Measurements from ENCODE around the gene KLHDC4.

Gene KLHDC4

DNA sequence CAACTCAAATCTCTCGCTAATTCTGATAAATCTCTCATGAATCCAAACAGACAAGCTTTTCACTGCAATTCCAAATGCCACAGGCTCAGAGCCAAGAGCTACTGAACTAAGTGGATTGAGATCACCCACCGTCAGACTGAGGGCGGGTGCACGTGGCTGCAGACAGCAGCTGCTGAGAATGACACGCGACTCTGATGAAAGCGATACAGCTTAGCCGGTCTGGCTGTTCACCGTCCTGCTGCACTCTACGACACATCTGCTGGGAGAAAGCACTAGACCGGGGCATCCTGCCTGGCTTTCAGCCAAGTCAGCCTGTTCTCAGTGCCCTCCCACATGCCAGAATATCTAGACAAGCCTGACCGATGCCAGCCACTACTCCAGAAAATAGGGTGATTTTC, 42.6 kb downstream of the KLHDC4 start:
- TF ChIP-seq, protein P1, sequence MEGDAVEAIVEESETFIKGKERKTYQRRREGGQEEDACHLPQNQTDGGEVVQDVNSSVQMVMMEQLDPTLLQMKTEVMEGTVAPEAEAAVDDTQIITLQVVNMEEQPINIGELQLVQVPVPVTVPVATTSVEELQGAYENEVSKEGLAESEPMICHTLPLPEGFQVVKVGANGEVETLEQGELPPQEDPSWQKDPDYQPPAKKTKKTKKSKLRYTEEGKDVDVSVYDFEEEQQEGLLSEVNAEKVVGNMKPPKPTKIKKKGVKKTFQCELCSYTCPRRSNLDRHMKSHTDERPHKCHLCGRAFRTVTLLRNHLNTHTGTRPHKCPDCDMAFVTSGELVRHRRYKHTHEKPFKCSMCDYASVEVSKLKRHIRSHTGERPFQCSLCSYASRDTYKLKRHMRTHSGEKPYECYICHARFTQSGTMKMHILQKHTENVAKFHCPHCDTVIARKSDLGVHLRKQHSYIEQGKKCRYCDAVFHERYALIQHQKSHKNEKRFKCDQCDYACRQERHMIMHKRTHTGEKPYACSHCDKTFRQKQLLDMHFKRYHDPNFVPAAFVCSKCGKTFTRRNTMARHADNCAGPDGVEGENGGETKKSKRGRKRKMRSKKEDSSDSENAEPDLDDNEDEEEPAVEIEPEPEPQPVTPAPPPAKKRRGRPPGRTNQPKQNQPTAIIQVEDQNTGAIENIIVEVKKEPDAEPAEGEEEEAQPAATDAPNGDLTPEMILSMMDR (IDR thresholded peaks at IDR 0.05), result no peak

DNA sequence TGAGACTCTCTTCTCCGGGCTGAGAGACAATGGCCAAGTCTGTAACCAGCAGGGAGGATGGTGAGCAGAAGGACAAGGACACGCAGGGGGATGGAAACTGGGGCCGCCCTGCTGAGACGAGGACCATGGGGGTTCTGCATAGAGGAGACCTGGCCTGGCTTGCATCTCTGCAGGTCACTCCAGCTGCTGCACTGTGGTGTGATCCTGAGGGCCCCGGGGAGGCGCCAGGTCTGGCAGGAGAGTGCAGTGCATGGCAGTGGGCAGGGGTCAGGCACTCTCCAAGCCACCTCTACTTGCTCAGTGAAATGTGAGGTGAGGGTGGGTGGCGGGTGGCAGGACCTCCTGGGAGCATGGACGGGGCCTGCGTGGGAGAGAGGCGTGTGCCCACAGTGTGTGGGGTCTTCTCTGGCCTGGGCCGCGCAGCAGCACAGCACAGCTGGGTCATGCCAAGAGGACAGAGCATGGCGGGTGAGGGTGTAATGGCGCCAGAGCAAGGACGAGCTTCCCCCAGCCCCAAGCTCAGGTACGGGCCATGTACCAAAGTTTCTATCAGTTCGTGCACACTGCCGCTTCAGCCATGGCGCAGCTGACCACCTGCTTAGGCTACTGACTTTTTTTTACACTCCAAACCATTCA, 43.1 kb downstream of the KLHDC4 start:
- TF ChIP-seq, protein P1 (IDR thresholded peaks at IDR 0.05), result no peak

DNA sequence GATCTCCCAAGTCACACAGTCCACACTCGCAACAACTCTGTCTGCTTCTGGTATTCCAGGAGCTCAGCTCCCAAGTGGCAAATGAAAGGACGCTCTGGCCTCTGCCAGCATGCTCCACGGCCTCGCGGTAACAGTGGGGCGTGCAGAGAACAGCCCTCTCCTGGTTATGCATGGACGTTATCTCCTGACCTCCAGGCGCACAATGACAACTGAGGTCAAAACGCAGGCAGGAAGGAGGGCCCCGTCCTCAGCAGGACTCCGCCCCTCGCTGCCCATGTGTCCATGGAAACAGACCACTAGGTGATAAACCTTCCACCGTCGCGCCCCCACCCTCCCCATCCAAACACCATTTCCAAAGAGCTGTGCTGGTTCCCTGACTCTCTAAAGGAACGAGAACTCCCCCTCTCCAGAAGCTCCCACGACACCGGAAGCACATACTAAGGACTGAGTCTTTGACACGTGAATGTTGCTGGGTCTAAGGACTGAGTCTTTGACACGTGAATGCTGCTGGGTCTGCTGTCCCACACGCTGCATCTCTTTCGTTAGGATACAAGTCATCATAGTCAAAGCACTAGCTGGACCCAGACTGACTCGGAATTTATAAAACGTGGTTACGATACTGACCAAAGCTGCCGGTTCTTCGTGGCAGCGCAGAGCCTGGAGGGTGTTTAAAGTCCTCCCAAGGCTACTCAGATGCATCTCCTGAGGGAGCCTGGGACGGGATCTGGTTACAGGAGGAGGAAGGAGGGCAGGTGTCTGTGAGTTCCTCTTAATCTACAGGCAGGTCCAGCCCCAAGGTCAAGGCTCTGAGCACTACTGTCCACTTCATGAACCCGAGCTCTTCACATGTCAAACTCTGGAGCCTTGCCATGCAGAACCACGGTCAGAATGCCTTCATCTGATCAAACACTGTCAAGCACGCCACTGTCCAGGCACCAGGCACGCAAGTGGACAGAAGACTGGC, 43.9 kb downstream of the KLHDC4 start:
- TF ChIP-seq, protein P1 (IDR thresholded peaks at IDR 0.05), result no peak

DNA sequence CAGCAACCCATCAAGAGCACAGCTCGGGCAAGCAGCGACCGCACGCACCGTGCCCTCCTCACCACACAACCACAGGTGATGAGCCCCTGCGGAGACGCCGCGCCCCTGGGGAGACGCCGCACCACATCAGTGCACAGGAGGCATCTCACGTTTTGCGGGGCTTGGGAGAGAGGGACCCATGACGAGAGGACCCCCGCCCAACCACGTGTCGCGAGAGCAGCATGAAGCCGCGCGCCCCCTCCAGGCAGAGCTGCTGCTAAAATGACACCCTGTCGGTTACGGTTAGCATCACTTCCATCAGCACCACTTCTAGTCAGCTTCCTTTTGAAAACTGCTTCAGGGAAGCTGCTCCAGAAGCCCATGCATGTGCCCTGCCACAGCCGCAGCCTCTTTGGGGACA, 45.3 kb downstream of the KLHDC4 start:
- TF ChIP-seq, protein P1 (IDR thresholded peaks at IDR 0.05), result no peak

DNA sequence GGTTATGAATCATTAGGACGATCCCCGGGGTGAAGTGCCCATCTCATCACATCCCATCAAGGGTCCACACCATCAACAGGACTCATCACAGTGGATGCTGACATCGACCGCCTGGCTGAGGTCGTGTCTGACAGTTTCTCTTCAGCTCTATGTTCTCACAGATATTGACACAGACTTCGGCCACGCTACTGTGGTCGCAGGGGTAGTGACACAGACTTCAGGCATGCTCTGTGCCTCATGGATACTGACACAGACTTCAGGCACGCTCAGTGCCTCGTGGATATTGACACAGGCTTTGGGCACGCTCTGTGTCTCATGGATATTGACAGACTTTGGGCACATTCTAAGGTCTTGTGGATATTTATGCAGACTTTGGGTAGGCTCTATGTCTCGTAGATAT, 50.1 kb downstream of the KLHDC4 start:
- TF ChIP-seq, protein P1 (IDR thresholded peaks at IDR 0.05), result no peak

DNA sequence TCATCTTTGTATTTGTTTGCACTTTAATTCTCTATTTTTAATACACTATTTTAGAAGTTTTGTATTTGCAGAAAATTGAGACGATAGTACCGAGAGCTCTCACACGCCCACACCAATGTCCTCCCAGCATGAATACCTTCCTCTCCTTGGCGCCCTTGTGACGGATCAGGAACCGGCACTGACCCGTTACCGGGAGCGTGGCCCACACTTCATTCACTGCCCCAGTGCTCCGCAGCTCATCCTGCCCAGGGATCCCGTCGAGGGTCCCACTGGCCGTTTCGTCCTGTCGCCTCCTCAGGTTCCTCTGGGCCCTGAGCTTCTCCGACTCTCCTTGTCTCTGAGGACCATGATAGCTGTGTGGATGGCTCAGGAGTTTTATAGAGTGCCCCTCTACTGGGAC, 50.6 kb downstream of the KLHDC4 start:
- TF ChIP-seq, protein P1 (IDR thresholded peaks at IDR 0.05), result no peak

DNA sequence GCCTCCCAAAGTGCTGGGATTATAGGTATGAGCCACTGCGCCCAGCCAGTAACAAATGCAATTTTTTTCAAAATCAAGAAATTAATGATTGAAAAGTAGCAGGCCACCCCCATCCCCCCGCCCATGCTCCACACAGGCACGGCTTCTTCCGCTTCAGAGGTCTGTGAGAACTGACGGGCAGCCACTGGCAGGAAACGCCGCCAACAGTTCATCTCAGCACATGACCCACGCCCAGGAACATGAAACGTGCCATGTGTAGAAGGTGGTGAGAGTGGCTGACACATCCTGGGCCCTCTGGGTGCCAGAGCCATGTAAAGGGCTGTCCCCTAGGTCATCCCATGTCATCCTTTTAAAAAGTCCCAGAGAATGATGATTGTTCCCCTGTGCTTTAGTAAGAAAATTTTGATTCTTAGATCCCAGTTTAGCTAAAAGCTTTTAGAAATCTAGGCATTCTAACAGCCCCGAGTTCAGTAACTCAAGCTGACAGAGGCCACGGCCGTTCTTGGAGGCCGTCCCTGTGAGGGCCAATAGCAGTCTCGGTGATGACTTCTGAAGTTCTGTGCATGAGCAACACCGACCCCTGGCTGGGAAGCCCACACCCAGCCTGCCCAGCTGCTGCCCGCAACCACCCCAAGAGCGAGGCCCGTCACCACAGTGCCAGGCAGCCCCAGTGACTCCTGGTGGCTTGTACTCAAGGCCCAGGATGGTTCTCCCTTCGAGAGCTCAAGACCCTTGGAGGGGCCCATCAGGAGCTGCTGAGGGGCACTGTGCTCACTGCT, 52.1 kb downstream of the KLHDC4 start:
- TF ChIP-seq, protein P1 (IDR thresholded peaks at IDR 0.05), result no peak
